Fibroblast of lung (primary cell): ENCODE measurements around the gene KLHL8. TPM values are rescaled to one million over a fixed set of nuclear protein-coding genes. Genes with fewer than 3 reads are reported as not detected.

ENCODE experiments used
- DNase-seq, 2 donors: peaks; one replicate each; pipeline versions ENCODE4 v3.0.0 to v3.0.0-alpha.2; 2010; ENCODE audit warnings: low read depth in 2 of 2
- H2AFZ ChIP-seq: 2 replicates; pipeline ENCODE4 v1.5.1; 2012; ENCODE audit warnings: low read length, control low read depth, inconsistent platforms
- H3K27ac ChIP-seq: 2 replicates; pipeline ENCODE4 v1.5.1; 2011; ENCODE audit warnings: low read length, control low read depth; ENCODE audit not compliant: insufficient read depth
- H3K27me3 ChIP-seq: 2 replicates; pipeline ENCODE4 v1.5.1; 2011; ENCODE audit warnings: mild to moderate bottlenecking, low read length; ENCODE audit not compliant: control insufficient read depth, insufficient read depth
- H3K36me3 ChIP-seq: 2 replicates; pipeline ENCODE4 v1.5.1; 2011; ENCODE audit warnings: low read length; ENCODE audit not compliant: control insufficient read depth, insufficient read depth
- H3K4me1 ChIP-seq: 2 replicates; pipeline ENCODE4 v1.5.1; 2011; ENCODE audit warnings: low read length; ENCODE audit not compliant: control insufficient read depth, insufficient read depth; ENCODE audit errors: extremely low read depth
- H3K4me2 ChIP-seq: 2 replicates; pipeline ENCODE4 v1.5.1; 2011; ENCODE audit warnings: low read length, control low read depth; ENCODE audit not compliant: insufficient read depth; ENCODE audit errors: extremely low read depth
- H3K4me3 ChIP-seq, 4 experiments: fragments of 200-600 bp in 1 of 4; sonication (generic) in 1 of 4; replicated peaks in 1 of 4; 2 replicates each; pipeline ENCODE4 v1.5.1; 2011 to 2016; ENCODE audit warnings: low read length in 4 of 4, low read depth in 3 of 4, mild to moderate bottlenecking in 3 of 4, control low read depth in 2 of 4, inconsistent platforms in 1 of 4, mixed read lengths in 1 of 4; ENCODE audit not compliant: insufficient read depth in 1 of 4; ENCODE audit errors: control extremely low read depth in 1 of 4
- H3K79me2 ChIP-seq: 2 replicates; pipeline ENCODE4 v1.5.1; 2012; ENCODE audit warnings: mild to moderate bottlenecking, low read length, inconsistent platforms; ENCODE audit not compliant: control insufficient read depth, insufficient read depth
- H3K9ac ChIP-seq: 2 replicates; pipeline ENCODE4 v1.5.1; 2011; ENCODE audit warnings: mild to moderate bottlenecking, low read length, control low read depth; ENCODE audit not compliant: insufficient read depth
- H3K9me3 ChIP-seq: 2 replicates; pipeline ENCODE4 v1.5.1; 2012; ENCODE audit warnings: low read depth, low read length; ENCODE audit not compliant: control insufficient read depth, insufficient read depth
- H4K20me1 ChIP-seq: 2 replicates; pipeline ENCODE4 v1.5.1; 2011; ENCODE audit warnings: low read length; ENCODE audit not compliant: control insufficient read depth, insufficient read depth; ENCODE audit errors: extremely low read depth
- EZH2 ChIP-seq: IDR thresholded peaks from 2 replicates; pipeline ENCODE4 v1.5.1; 2012; ENCODE audit warnings: low read length, control low read depth, mild to moderate bottlenecking; ENCODE audit errors: missing control alignments
- polyA plus RNA-seq, 2 donors: library from polyadenylated mRNA; depleted of rRNA in 1 of 2; stranded (reverse) in 1 of 2; unstranded in 1 of 2; fragments of >200 nt; gene quantifications; 2 replicates each; pipeline ENCODE4 v1.2.1, GENCODE V29; 2011 to 2012; ENCODE audit warnings: missing spikeins in 1 of 2
- total RNA-seq: library from RNA; depleted of rRNA; stranded (reverse); fragments of >200 nt; gene quantifications from 2 replicates; pipeline ENCODE4 v1.2.1, GENCODE V29; 2014
- TF ChIP-seq, protein P1 (sequence below), 2 donors: IDR thresholded peaks in 1 of 2; conservative IDR thresholded peaks in 1 of 2; 1 replicate in 1 of 2; 2 replicates in 1 of 2; pipeline ENCODE4 v1.5.1; 2011 to 2012; ENCODE audit warnings: low read length in 2 of 2, control low read depth in 1 of 2, inconsistent platforms in 1 of 2, low read depth in 1 of 2, mild to moderate bottlenecking in 1 of 2

KLHL8 gene
- total and polyA plus RNA-seq, 2 donors (not counting 1 experiment from before 2014, with no cell fraction given), result 8.8 to 15.7 TPM

GRCh38 chr4:87196927-87197326 is 23.5 kb downstream of the KLHL8 start:
- Histone ChIP-seq H3K27me3 (no peaks in the 10 kb centered on the region), H3K27ac (no peak overlapping the region), H3K9me3 (no peaks in the 10 kb centered on the region), H3K36me3 (no peaks in the 10 kb centered on the region), H4K20me1 (no peaks in the 10 kb centered on the region), H3K9ac (no peak overlapping the region), H3K4me2 (no peak overlapping the region), H3K4me3 (no peak overlapping the region), H2AFZ (no peak overlapping the region), H3K79me2 (peaks cover 2% of the 10 kb centered on the region), H3K4me1 (no peaks in the 10 kb centered on the region)
- DNase-seq, result no peak
- TF ChIP-seq, protein P1, sequence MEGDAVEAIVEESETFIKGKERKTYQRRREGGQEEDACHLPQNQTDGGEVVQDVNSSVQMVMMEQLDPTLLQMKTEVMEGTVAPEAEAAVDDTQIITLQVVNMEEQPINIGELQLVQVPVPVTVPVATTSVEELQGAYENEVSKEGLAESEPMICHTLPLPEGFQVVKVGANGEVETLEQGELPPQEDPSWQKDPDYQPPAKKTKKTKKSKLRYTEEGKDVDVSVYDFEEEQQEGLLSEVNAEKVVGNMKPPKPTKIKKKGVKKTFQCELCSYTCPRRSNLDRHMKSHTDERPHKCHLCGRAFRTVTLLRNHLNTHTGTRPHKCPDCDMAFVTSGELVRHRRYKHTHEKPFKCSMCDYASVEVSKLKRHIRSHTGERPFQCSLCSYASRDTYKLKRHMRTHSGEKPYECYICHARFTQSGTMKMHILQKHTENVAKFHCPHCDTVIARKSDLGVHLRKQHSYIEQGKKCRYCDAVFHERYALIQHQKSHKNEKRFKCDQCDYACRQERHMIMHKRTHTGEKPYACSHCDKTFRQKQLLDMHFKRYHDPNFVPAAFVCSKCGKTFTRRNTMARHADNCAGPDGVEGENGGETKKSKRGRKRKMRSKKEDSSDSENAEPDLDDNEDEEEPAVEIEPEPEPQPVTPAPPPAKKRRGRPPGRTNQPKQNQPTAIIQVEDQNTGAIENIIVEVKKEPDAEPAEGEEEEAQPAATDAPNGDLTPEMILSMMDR (conservative IDR thresholded peaks at IDR 0.05 in 1 of 2, IDR thresholded peaks at IDR 0.05 in 1 of 2; ENCODE audit: low read depth in 1 of 2, low read length in 2 of 2), result no peak
- TF ChIP-seq EZH2, result no peak

DNA sequence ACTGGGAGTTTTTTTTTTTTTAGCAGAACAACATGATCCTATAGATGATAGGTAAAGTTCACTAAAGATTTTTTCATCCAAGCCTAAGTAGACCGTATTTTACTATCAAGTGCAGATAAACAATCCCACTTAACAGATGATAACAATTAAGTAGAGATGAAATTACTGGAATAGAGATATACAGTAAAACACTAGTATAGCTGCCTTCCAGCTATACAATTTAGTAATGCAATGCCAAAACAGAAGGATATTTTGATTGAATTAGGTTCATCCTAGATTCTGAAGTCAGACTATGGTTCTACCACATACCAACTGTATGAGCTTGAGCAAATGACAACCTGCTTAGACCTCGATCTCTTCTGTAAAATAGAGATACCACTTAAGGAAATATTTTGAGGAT is 24.3 kb downstream of the KLHL8 start:
- H3K9ac ChIP-seq, result no peak overlapping the region
- no peaks in the 10 kb centered on the region for H3K4me1 ChIP-seq
- no peak for DNase-seq
- H3K4me2 ChIP-seq, result no peak overlapping the region
- H3K36me3 ChIP-seq, result no peaks in the 10 kb centered on the region
- no peak overlapping the region for H3K27ac ChIP-seq
- no peaks in the 10 kb centered on the region for H4K20me1 ChIP-seq
- H2AFZ ChIP-seq, result no peak overlapping the region
- no peaks in the 10 kb centered on the region for H3K9me3 ChIP-seq
- H3K27me3 ChIP-seq, result no peaks in the 10 kb centered on the region
- peaks cover 2% of the 10 kb centered on the region for H3K79me2 ChIP-seq
- H3K4me3 ChIP-seq, result no peak overlapping the region
- TF ChIP-seq, protein P1 (conservative IDR thresholded peaks at IDR 0.05 in 1 of 2, IDR thresholded peaks at IDR 0.05 in 1 of 2; ENCODE audit: low read depth in 1 of 2, low read length in 2 of 2), result no peak
- no peak for TF ChIP-seq EZH2

GRCh38 chr4:87193958-87194675 is 26.3 kb downstream of the KLHL8 start:
- Histone ChIP-seq H3K79me2 (peaks cover 2% of the 10 kb centered on the region), H3K27me3 (no peaks in the 10 kb centered on the region)
- TF ChIP-seq, protein P1 (conservative IDR thresholded peaks at IDR 0.05 in 1 of 2, IDR thresholded peaks at IDR 0.05 in 1 of 2; ENCODE audit: low read depth in 1 of 2, low read length in 2 of 2), result no peak
- TF ChIP-seq EZH2, result no peak

More at GRCh38 chr4:87193958-87194675, 26.3 kb downstream of the KLHL8 start:
- H3K4me3 ChIP-seq, result no peak overlapping the region
- no peaks in the 10 kb centered on the region for H4K20me1 ChIP-seq
- no peak overlapping the region for H3K27ac ChIP-seq
- no peaks in the 10 kb centered on the region for H3K4me1 ChIP-seq
- no peak for DNase-seq
- H3K4me2 ChIP-seq, result no peak overlapping the region
- H3K9ac ChIP-seq, result no peak overlapping the region
- no peak overlapping the region for H2AFZ ChIP-seq
- no peaks in the 10 kb centered on the region for H3K9me3 ChIP-seq
- no peaks in the 10 kb centered on the region for H3K36me3 ChIP-seq
